Stomach (tissue), 9 donors: ENCODE results near the gene HMG20A. TPM values are rescaled to one million over a fixed set of nuclear protein-coding genes. Genes with fewer than 3 reads are reported as not detected.
A peak's percentile ranks its signal among the peaks of the same experiment; 100 is the strongest.

Experiments
- DNase-seq, 2 donors: peaks; one replicate each; pipeline versions ENCODE4 v3.0.0 to v3.0.0-alpha.2; 2013 to 2019
- H3K27ac ChIP-seq, 5 donors: fragments of 200-600 bp in 4 of 5; sonication (generic) in 4 of 5; one replicate each; pipeline ENCODE4 v1.5.1; 2013 to 2019; ENCODE audit warnings: mild to moderate bottlenecking in 1 of 5, moderate library complexity in 1 of 5
- H3K27me3 ChIP-seq, 3 donors: fragments of 200-600 bp; sonication (generic); one replicate each; pipeline ENCODE4 v1.5.1; 2017 to 2019; ENCODE audit warnings: mixed run types in 1 of 3
- H3K36me3 ChIP-seq, 4 donors: fragments of 200-600 bp; sonication (generic); 1 replicate in 3 of 4; 2 replicates in 1 of 4; pipeline ENCODE4 v1.5.1; 2016 to 2019
- H3K4me1 ChIP-seq, 4 donors: fragments of 200-600 bp; sonication (generic); one replicate each; pipeline ENCODE4 v1.5.1; 2016 to 2019
- H3K4me3 ChIP-seq, 4 donors: fragments of 200-600 bp; sonication (generic) in 3 of 4; one replicate each; pipeline ENCODE4 v1.5.1; 2016 to 2019; ENCODE audit warnings: mild to moderate bottlenecking in 1 of 4
- H3K9me3 ChIP-seq, 4 donors: fragments of 200-600 bp; sonication (generic); one replicate each; pipeline ENCODE4 v1.5.1; 2016 to 2019
- CTCF ChIP-seq, 7 experiments: fragments of 450-650 bp in 4 of 7; fragments of 200-600 bp in 3 of 7; sonication (generic) in 3 of 7; IDR thresholded peaks; one replicate each; pipeline ENCODE4 v1.5.1; 2016 to 2019; ENCODE audit warnings: antibody characterized with exemption in 7 of 7, control low read depth in 2 of 7, mild to moderate bottlenecking in 1 of 7
- EP300 ChIP-seq: sonication (generic); formaldehyde crosslinking; IDR thresholded peaks from one replicate; pipeline ENCODE4 v1.6.1; 2017; ENCODE audit warnings: antibody characterized with exemption
- POLR2A ChIP-seq, 4 donors: fragments of 450-650 bp; IDR thresholded peaks; one replicate each; pipeline ENCODE4 v1.6.1; 2016; ENCODE audit warnings: antibody characterized with exemption in 4 of 4, control low read depth in 2 of 4, mild to moderate bottlenecking in 1 of 4, moderate library complexity in 1 of 4
- POLR2AphosphoS5 ChIP-seq, 3 donors: sonication (generic); formaldehyde crosslinking; IDR thresholded peaks; one replicate each; pipeline ENCODE4 v1.6.1; 2016; ENCODE audit warnings: antibody characterized with exemption in 3 of 3
- WGBS, 5 donors: extraction: QIAGEN DNeasy Blood & Tissue Kit in 3 of 5; methylation state at CpG; one replicate each; pipeline versions ENCODE4 v1.1.5 to v1.1.7; 2013 to 2018; 5-methylcytosine and 5-hydroxymethylcytosine counted together
- intact Hi-C: fragments of 100-400 bp; cut with DNase I; formaldehyde crosslinking; loops from one replicate; pipeline ENCODE4 v1.15.1; 2023; ENCODE audit warnings: low total_unique reads
- polyA plus RNA-seq, 3 donors: library from polyadenylated mRNA; stranded (reverse); fragments of 200-250 nt; gene quantifications; one replicate each; pipeline ENCODE4 v1.2.3, GENCODE V29; 2013
- total RNA-seq, 5 donors: library from RNA; depleted of rRNA; stranded (reverse); fragments of >200 nt; gene quantifications; one replicate each; pipeline versions ENCODE4 v1.1.0 to v1.2.3, GENCODE V29; 2014 to 2016
- donor health status: healthy with polysubstance abuse.
- donor health status: Bipolar disorder and iron deficiency.
- donor health status: healthy.

The HMG20A gene
- total and polyA plus RNA-seq, 8 donors, result 8.1 to 51.8 (median 22.6) TPM

- no peaks in the 10 kb centered on the region for H3K9me3 ChIP-seq
- peak overlapping the region in 3 of 5 donors; percentile 60 to 70 (median 67) for H3K27ac ChIP-seq
- intact Hi-C loops, result no loop called here
- peaks cover 17 to 41% (median 29%) of the 10 kb centered on the region in 4 donors for H3K4me1 ChIP-seq
- peaks cover 0 to 18% (median 15%) of the 10 kb centered on the region in 4 donors for H3K36me3 ChIP-seq
- no peaks in the 10 kb centered on the region for H3K27me3 ChIP-seq
- no peak overlapping the region for H3K4me3 ChIP-seq
- no peak for TF ChIP-seq CTCF (IDR thresholded peaks at IDR 0.05)
- no peak for TF ChIP-seq POLR2AphosphoS5 (IDR thresholded peaks at IDR 0.05)
- TF ChIP-seq EP300, result no peak
- TF ChIP-seq POLR2A (IDR thresholded peaks at IDR 0.05), result no peak
- no peak for DNase-seq
These were observed 34.3 kb downstream of the HMG20A start for GRCh38 chr15:77454951-77455350.

- Histone ChIP-seq H3K9me3 (no peaks in the 10 kb centered on the region), H3K4me1 (peaks cover 17 to 41% (median 29%) of the 10 kb centered on the region in 4 donors), H3K36me3 (peaks cover 0 to 25% (median 22%) of the 10 kb centered on the region in 4 donors), H3K4me3 (no peak overlapping the region), H3K27ac (peak overlapping the region in 4 of 5 donors; percentile 6 to 70 (median 64)), H3K27me3 (no peaks in the 10 kb centered on the region)
- no peak for TF ChIP-seq POLR2AphosphoS5 (IDR thresholded peaks at IDR 0.05)
- no peak for TF ChIP-seq POLR2A (IDR thresholded peaks at IDR 0.05)
- TF ChIP-seq EP300, result no peak
- TF ChIP-seq CTCF (IDR thresholded peaks at IDR 0.05), result no peak
- WGBS, 5 donors, result 30 to 55% (median 42%) methylated on average over 3 of the region's 3 CpGs
- peak in 1 of 2 donors; percentile 67 for DNase-seq
- intact Hi-C loops, result no loop called here
These were observed 35.1 kb downstream of the HMG20A start for GRCh38 chr15:77455696-77456321.

DNA sequence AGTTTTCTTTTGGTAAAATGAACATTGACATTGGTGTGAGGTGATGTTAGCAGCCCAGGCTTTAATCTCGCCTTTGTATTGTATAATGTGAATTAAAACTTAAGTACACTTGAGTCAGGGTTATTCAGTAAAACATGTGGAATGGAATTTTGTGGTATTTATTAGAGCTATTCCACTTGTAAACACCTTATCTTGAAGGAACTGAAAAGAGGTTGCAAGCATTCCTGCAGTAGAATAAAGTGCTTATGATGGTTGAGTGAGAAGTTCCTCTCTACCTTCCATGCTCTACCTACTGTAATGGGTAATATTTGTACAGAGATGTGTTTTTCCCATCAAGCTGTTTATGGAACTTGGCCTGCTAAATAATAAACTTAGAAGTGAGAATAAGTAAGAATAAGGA is 36.1 kb downstream of the HMG20A start:
- Histone ChIP-seq H3K9me3 (no peaks in the 10 kb centered on the region), H3K4me1 (peaks cover 17 to 41% (median 29%) of the 10 kb centered on the region in 4 donors), H3K4me3 (no peak overlapping the region), H3K27me3 (no peaks in the 10 kb centered on the region), H3K36me3 (peaks cover 0 to 26% (median 23%) of the 10 kb centered on the region in 4 donors), H3K27ac (peak overlapping the region in 3 of 5 donors; percentile 60 to 70 (median 67))
- DNase-seq, result no peak
- TF ChIP-seq EP300 (no peak), POLR2AphosphoS5 (IDR thresholded peaks at IDR 0.05) (no peak), CTCF (IDR thresholded peaks at IDR 0.05) (no peak), POLR2A (IDR thresholded peaks at IDR 0.05) (no peak)
- intact Hi-C loops, result no loop called here
- 31 to 72% (median 67%) methylated on average over 1 of the region's 1 CpG for WGBS, 5 donors

- peaks cover 17 to 41% (median 32%) of the 10 kb centered on the region in 4 donors for H3K4me1 ChIP-seq
- intact Hi-C loops, result no loop called here
- no peaks in the 10 kb centered on the region for H3K27me3 ChIP-seq
- peak in 1 of 2 donors; percentile 40 for DNase-seq
- peak overlapping the region in 3 of 5 donors; percentile 23 to 70 (median 40) for H3K27ac ChIP-seq
- no peaks in the 10 kb centered on the region for H3K9me3 ChIP-seq
- no peak overlapping the region for H3K4me3 ChIP-seq
- peaks cover 0 to 26% (median 23%) of the 10 kb centered on the region in 4 donors for H3K36me3 ChIP-seq
- TF ChIP-seq EP300, result no peak
- no peak for TF ChIP-seq POLR2AphosphoS5 (IDR thresholded peaks at IDR 0.05)
- TF ChIP-seq POLR2A (IDR thresholded peaks at IDR 0.05), result no peak
- no peak for TF ChIP-seq CTCF (IDR thresholded peaks at IDR 0.05)
- 60 to 66% (median 64%) methylated on average over 5 of the region's 5 CpGs for WGBS, 5 donors
These were observed 36.7 kb downstream of the HMG20A start for GRCh38 chr15:77457191-77457904.
